ENCODE data around the gene MKNK1. TPM values are rescaled to one million over a fixed set of nuclear protein-coding genes. Genes with fewer than 3 reads are reported as not detected.

Gene MKNK1
- total and polyA plus RNA-seq, 2 of the 8 experiments (the other 6 are each of a cell fraction or from before 2014, with no cell fraction given), result 13.9 to 21.5 TPM

GRCh38 chr1:46553506-46553905, 50.6 kb downstream of the MKNK1 start:
- H3K27me3 ChIP-seq (replicated peaks in 1 of 4; ENCODE audit: control insufficient read depth in 3 of 4, extremely low read depth in 1 of 4, insufficient read depth in 3 of 4, low read length in 3 of 4), result peaks cover 0 to 4% (median 1%) of the 10 kb centered on the region in 4 experiments; a peak in 3 of 7 replicates
- H3K79me2 ChIP-seq (ENCODE audit: control insufficient read depth in 1 of 2, insufficient read depth in 2 of 2, low read length in 2 of 2), result no peaks in the 10 kb centered on the region
- H4K8ac ChIP-seq (ENCODE audit: extremely low read depth, insufficient read depth, low read length), result no peak overlapping the region
- no peak overlapping the region for H3K27ac ChIP-seq (ENCODE audit: low read depth, low read length)
- no peaks in the 10 kb centered on the region for H3K23me2 ChIP-seq (ENCODE audit: low read depth, low read length)
- no peak overlapping the region for H2AFZ ChIP-seq (ENCODE audit: low read length)
- no peak overlapping the region for H3K56ac ChIP-seq (replicated peaks; ENCODE audit: insufficient read length, low read depth, low read length)
- ChIA-PET CTCF (ENCODE audit: partially characterized antibody) (interaction anchor here (0.7 to 17.7 kb wide), 5 partner anchors 10 to 1535 kb away, joined by 3 to 322 read pairs (median 3); a partner anchor contains a TSS), POLR2A (ENCODE audit: partially characterized antibody) (interaction anchor here (1.1 kb wide), 1 partner anchor 64 kb away, joined by 3 read pairs; no protein-coding TSS in a partner anchor)
- no peak overlapping the region for H4K91ac ChIP-seq (replicated peaks; ENCODE audit: insufficient read length, low read length)
- H3K14ac ChIP-seq (ENCODE audit: insufficient read length), result no peak overlapping the region
- no peak overlapping the region for H3K4me3 ChIP-seq (ENCODE audit: extremely low read depth in 1 of 4, insufficient read depth in 2 of 4, low read depth in 3 of 4, low read length in 4 of 4)
- no peak overlapping the region for H4K5ac ChIP-seq (ENCODE audit: insufficient read length, low read depth, low read length)
- no peaks in the 10 kb centered on the region; the same call in 1 of the 2 replicates for H3K79me1 ChIP-seq (ENCODE audit: low read depth, low read length)
- H2BK15ac ChIP-seq (ENCODE audit: low read length), result no peak overlapping the region
- H2BK20ac ChIP-seq (ENCODE audit: low read length), result no peak overlapping the region
- H3K4me1 ChIP-seq (replicated peaks in 1 of 4; ENCODE audit: control insufficient read depth in 3 of 4, insufficient read depth in 4 of 4, low read length in 3 of 4), result peaks cover 0 to 14% (median 10%) of the 10 kb centered on the region in 4 experiments; a peak in 6 of 7 replicates
- no peak overlapping the region for H3K23ac ChIP-seq (ENCODE audit: insufficient read length)
- H2BK120ac ChIP-seq (replicated peaks; ENCODE audit: low read depth, low read length), result no peak overlapping the region
- H3K9ac ChIP-seq (replicated peaks in 1 of 4; ENCODE audit: extremely low read depth in 1 of 4, low read depth in 3 of 4, low read length in 3 of 4), result no peak overlapping the region
- WGBS, 2 experiments (ENCODE audit: extremely low coverage in 1 of 2, insufficient coverage in 1 of 2, insufficient read length in 1 of 2, insufficient replicate concordance in 2 of 2, low coverage in 1 of 2, low lambda C conversion rate in 2 of 2, missing lambda C conversion rate in 1 of 2), result 88% methylated on average over 3 of the region's 3 CpGs; no CpG with 5 or more reads in 1 of the 2 experiments
- TF ChIP-seq RFX5 (IDR thresholded peaks at IDR 0.05; ENCODE audit: borderline replicate concordance, low read depth, low read length) (no peak), POU5F1 (IDR thresholded peaks at IDR 0.05; ENCODE audit: low read depth, low read length) (no peak), RAD21 (IDR thresholded peaks at IDR 0.05 in 1 of 2, conservative IDR thresholded peaks at IDR 0.05 in 1 of 2; ENCODE audit: low read depth in 2 of 2, low read length in 2 of 2) (peak; percentile 19 to 41; a peak in 3 of 4 replicates)
- TF ChIP-seq, protein P1, sequence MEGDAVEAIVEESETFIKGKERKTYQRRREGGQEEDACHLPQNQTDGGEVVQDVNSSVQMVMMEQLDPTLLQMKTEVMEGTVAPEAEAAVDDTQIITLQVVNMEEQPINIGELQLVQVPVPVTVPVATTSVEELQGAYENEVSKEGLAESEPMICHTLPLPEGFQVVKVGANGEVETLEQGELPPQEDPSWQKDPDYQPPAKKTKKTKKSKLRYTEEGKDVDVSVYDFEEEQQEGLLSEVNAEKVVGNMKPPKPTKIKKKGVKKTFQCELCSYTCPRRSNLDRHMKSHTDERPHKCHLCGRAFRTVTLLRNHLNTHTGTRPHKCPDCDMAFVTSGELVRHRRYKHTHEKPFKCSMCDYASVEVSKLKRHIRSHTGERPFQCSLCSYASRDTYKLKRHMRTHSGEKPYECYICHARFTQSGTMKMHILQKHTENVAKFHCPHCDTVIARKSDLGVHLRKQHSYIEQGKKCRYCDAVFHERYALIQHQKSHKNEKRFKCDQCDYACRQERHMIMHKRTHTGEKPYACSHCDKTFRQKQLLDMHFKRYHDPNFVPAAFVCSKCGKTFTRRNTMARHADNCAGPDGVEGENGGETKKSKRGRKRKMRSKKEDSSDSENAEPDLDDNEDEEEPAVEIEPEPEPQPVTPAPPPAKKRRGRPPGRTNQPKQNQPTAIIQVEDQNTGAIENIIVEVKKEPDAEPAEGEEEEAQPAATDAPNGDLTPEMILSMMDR (IDR thresholded peaks at IDR 0.05; ENCODE audit: control extremely low read depth in 1 of 3, insufficient read depth in 1 of 3, low read depth in 1 of 3, low read length in 3 of 3), result peak in 2 of 3 experiments; percentile 16 to 22; a peak in 2 of 4 replicates
- no peaks in the 10 kb centered on the region for H4K20me1 ChIP-seq (replicated peaks in 1 of 2; ENCODE audit: control insufficient read depth in 1 of 2, insufficient read depth in 2 of 2, low read length in 2 of 2)
- no peak overlapping the region for H2AK5ac ChIP-seq (ENCODE audit: low read depth, low read length)
- DNase-seq (ENCODE audit: low read depth in 1 of 2, low spot score in 2 of 2) (no peak), FAIRE-seq (no peak)
- H2BK5ac ChIP-seq (ENCODE audit: low read depth, low read length), result no peak overlapping the region
- H3K4ac ChIP-seq (replicated peaks; ENCODE audit: insufficient read length, low read depth, low read length), result no peak overlapping the region
- no peak overlapping the region for H3K4me2 ChIP-seq (ENCODE audit: insufficient read depth in 1 of 2, low read depth in 2 of 2, low read length in 2 of 2)
- H3K18ac ChIP-seq (ENCODE audit: extremely low read depth, low read length), result no peak overlapping the region
- H2BK12ac ChIP-seq (ENCODE audit: low read depth, low read length), result no peak overlapping the region
- no peaks in the 10 kb centered on the region for H3K36me3 ChIP-seq (ENCODE audit: control insufficient read depth in 2 of 4, insufficient read depth in 4 of 4, low read length in 3 of 4)
- H3K9me3 ChIP-seq (ENCODE audit: insufficient read depth in 2 of 2, low read depth in 1 of 2, low read length in 1 of 2), result no peaks in the 10 kb centered on the region

Measured in H1 (cell line).